Measurements from ENCODE around the gene TRPC4AP. TPM values are rescaled to one million over a fixed set of nuclear protein-coding genes. Genes with fewer than 3 reads are reported as not detected.

TRPC4AP gene
- 72.7 and 73.1 TPM in 2 replicates for total RNA-seq (2021; fragmentation: NEBNext Ultra II Directional; extraction: Animal tissue kit (Norgen Biotek cat#: 25700))
- polyA plus RNA-seq (2011; rRNA removed), result 74.8 and 75.0 TPM in 2 replicates
- polyA plus RNA-seq (2011; cell fraction: cytosol; rRNA removed), result 83.5 TPM
- polyA plus RNA-seq (2011; cell fraction: nucleus; rRNA removed), result 155 TPM
- 56.3 to 69.0 TPM (median 65.1 TPM) in 4 replicates for polyA plus RNA-seq (2012, experiment 1 of 2)
- polyA plus RNA-seq (2012, experiment 2 of 2), result 65.2 TPM
- 47.6 TPM for polyA plus RNA-seq (2013, experiment 1 of 2)
- 43.1 TPM for polyA plus RNA-seq (2013, experiment 2 of 2)
- 108 and 112 TPM in 2 replicates for polyA minus RNA-seq (2011; rRNA and poly(A)+ RNA removed)
- 45.4 TPM for polyA minus RNA-seq (2011; cell fraction: cytosol; rRNA and poly(A)+ RNA removed)
- 45.4 TPM for polyA minus RNA-seq (2011; cell fraction: nucleus; rRNA and poly(A)+ RNA removed)
- long read RNA-seq, experiment 1, transcript TRPC4AP-201 (19 exons, 3,226 nt), result major isoform, 24 of 98 reads
- long read RNA-seq, experiment 1, transcript TRPC4AP-202 (19 exons, 3,138 nt), result minor isoform, 5 of 98 reads
- long read RNA-seq, experiment 1, partial matches to known transcripts, result 58 of 98 reads
- long read RNA-seq, experiment 1, other reads (novel, unspliced or antisense), result 11 of 98 reads
- long read RNA-seq, experiment 2, partial matches to known transcripts, result 3 of 5 reads
- long read RNA-seq, experiment 2, other reads (novel, unspliced or antisense), result 2 of 5 reads

DNA sequence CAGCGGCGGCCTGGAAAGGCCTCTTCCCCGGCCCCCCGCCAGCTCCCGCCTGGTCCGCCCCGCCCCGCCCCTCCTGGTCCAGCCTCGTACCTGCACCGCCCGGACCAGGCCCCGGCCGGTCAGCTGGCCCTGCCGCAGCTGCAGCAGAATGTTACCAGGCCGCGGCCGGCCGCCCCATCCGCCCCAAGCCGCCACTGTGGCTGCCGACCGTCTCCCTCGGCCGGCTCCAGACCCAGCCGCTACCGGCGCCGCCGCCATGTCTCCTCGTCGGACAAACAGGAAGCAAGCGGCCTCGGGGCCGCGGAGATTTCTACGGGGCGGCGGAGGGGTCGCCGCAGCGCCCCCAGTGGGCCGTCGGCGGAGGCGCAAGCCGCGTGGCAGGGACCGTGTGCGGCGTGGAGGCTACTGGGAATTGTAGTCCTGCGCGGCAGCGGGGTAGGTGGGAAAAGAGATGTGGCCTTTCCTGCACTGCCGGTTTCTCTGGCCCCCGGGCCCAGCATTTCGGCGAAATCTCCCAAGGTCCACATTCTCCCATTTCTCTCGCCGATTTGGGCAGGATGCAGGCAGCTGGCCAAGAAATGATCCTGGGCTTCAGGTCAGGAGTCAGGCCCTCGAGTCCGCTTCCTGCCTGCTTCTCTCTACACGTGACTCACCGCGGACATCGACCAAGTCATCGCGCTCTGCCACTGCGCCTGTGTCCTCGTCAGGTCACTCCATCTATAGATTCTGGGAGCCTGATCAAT, at the start of gene TRPC4AP:
TSS of gene TRPC4AP (minus strand) at position 284 of the 743 bp plus-strand sequence. CDS start at position 258, 26 bp downstream.
- Histone ChIP-seq H2AK5ac (ENCODE audit: low read depth, low read length) (no peak within 1 kb of the TSS), H3K18ac (ENCODE audit: extremely low read depth, low read length) (peak within 1 kb of the TSS; percentile 78), H2BK12ac (ENCODE audit: low read depth, low read length) (peak within 1 kb of the TSS; percentile 90), H2BK120ac (replicated peaks; ENCODE audit: low read depth, low read length) (no peak within 1 kb of the TSS), H2BK20ac (ENCODE audit: low read length) (no peak within 1 kb of the TSS), H2BK5ac (ENCODE audit: low read depth, low read length) (peak within 1 kb of the TSS; percentile 92), H3K9me3 (ENCODE audit: insufficient read depth in 2 of 2, low read depth in 1 of 2, low read length in 1 of 2) (no peaks in the 10 kb centered on the region), H3K27me3 (replicated peaks in 1 of 4; ENCODE audit: control insufficient read depth in 3 of 4, extremely low read depth in 1 of 4, insufficient read depth in 3 of 4, low read length in 3 of 4) (no peaks in the 10 kb centered on the region), H3K4me1 (replicated peaks in 1 of 4; ENCODE audit: control insufficient read depth in 3 of 4, insufficient read depth in 4 of 4, low read length in 3 of 4) (peaks cover 0 to 10% (median 4%) of the 10 kb centered on the region in 4 experiments; a peak in 5 of 7 replicates), H3K4me2 (ENCODE audit: insufficient read depth in 1 of 2, low read depth in 2 of 2, low read length in 2 of 2) (peak within 1 kb of the TSS; percentile 88 to 97), H3K23ac (ENCODE audit: insufficient read length) (no peak within 1 kb of the TSS), H3K9ac (replicated peaks in 1 of 4; ENCODE audit: extremely low read depth in 1 of 4, low read depth in 3 of 4, low read length in 3 of 4) (peak within 1 kb of the TSS; percentile 68 to 91 (median 84)), H4K5ac (ENCODE audit: insufficient read length, low read depth, low read length) (peak within 1 kb of the TSS; percentile 92), H3K79me2 (ENCODE audit: control insufficient read depth in 1 of 2, insufficient read depth in 2 of 2, low read length in 2 of 2) (peaks cover 5 to 46% of the 10 kb centered on the region in 2 experiments; a peak in 3 of 4 replicates), H2AFZ (ENCODE audit: low read length) (peak within 1 kb of the TSS; percentile 97), H3K27ac (ENCODE audit: low read depth, low read length) (peak within 1 kb of the TSS; percentile 72; the same call in 1 of the 2 replicates), H4K91ac (replicated peaks; ENCODE audit: insufficient read length, low read length) (peak within 1 kb of the TSS; percentile 68), H3K4ac (replicated peaks; ENCODE audit: insufficient read length, low read depth, low read length) (peak within 1 kb of the TSS; percentile 64), H3K79me1 (ENCODE audit: low read depth, low read length) (no peaks in the 10 kb centered on the region; the same call in 1 of the 2 replicates), H3K56ac (replicated peaks; ENCODE audit: insufficient read length, low read depth, low read length) (peak within 1 kb of the TSS; percentile 83), H2BK15ac (ENCODE audit: low read length) (0 out of 2 replicates have a peak within 1 kb of the TSS, but pooled peaks have one; percentile 55), H3K23me2 (ENCODE audit: low read depth, low read length) (peaks cover 9% of the 10 kb centered on the region), H3K14ac (ENCODE audit: insufficient read length) (no peak within 1 kb of the TSS), H4K8ac (ENCODE audit: extremely low read depth, insufficient read depth, low read length) (peak within 1 kb of the TSS; percentile 94), H3K4me3 (ENCODE audit: extremely low read depth in 1 of 4, insufficient read depth in 2 of 4, low read depth in 3 of 4, low read length in 4 of 4) (peak within 1 kb of the TSS; percentile 82 to 96 (median 90)), H4K20me1 (replicated peaks in 1 of 2; ENCODE audit: control insufficient read depth in 1 of 2, insufficient read depth in 2 of 2, low read length in 2 of 2) (peaks cover 0 to 2% of the 10 kb centered on the region in 2 experiments), H3K36me3 (ENCODE audit: control insufficient read depth in 2 of 4, insufficient read depth in 4 of 4, low read length in 3 of 4) (peaks cover 0 to 3% (median under 1%) of the 10 kb centered on the region in 4 experiments; a peak in 1 of 8 replicates)
- POLR2A ChIA-PET (ENCODE audit: partially characterized antibody), result interaction anchor here (1.0 to 1.2 kb wide), 3 partner anchors 170 to 192 kb away, joined by 3 to 6 read pairs (median 4); partner anchors contain the start of gene EIF6
- 9% methylated on average over 67 of the region's 69 CpGs; no CpG with 5 or more reads in 1 of the 2 experiments for WGBS, 2 experiments (ENCODE audit: extremely low coverage in 1 of 2, insufficient coverage in 1 of 2, insufficient read length in 1 of 2, insufficient replicate concordance in 2 of 2, low coverage in 1 of 2, low lambda C conversion rate in 2 of 2, missing lambda C conversion rate in 1 of 2)
- CTCF ChIA-PET (ENCODE audit: partially characterized antibody), result interaction anchor here (0.6 to 4.1 kb wide), 8 partner anchors 9 to 174 kb away, joined by 3 to 18 read pairs (median 4); partner anchors contain the start of gene EDEM2
- DNase-seq (ENCODE audit: low read depth in 1 of 2, low spot score in 2 of 2) (peak; percentile 75 to 92), FAIRE-seq (no peak)
- TF ChIP-seq RXRA (IDR thresholded peaks at IDR 0.05; ENCODE audit: insufficient read depth, low read depth, low read length) (no peak), E2F6 (IDR thresholded peaks at IDR 0.05) (peak; percentile 94)

Data from H1 (cell line).